Natural killer cell treated with Interleukin-12 subunit alpha and Interleukin-12 subunit beta and Interleukin-15 and Interleukin-18, amount 100 ng/mL, for 72 hours (primary cell): ENCODE data around the gene GOLGA6C. TPM values are rescaled to one million over a fixed set of nuclear protein-coding genes. Genes with fewer than 3 reads are reported as not detected.
A peak's percentile ranks its signal among the peaks of the same experiment; 100 is the strongest.
"Not testable (repeated sequence)": the region's sequence is repeated elsewhere in the genome, so short reads cannot be mapped to it uniquely, and the experiment has no call there.

ENCODE experiments used
- ATAC-seq, 2 donors: fragments of 150-1000 bp; cut with Tn5 transposase in 1 of 2; sonication (Bioruptor Pico), chemical (Tn5 transposase) in 1 of 2; 2 replicates each; pipeline ENCODE4 v1.10.0; 2021
- DNase-seq: peaks from one replicate; pipeline ENCODE4 v3.0.0; 2022; ENCODE audit warnings: low spot score
- H3K27ac Mint-ChIP-seq, 2 donors: 1 replicate in 1 of 2; 2 replicates in 1 of 2; pipeline ENCODE4 v1.8.0; 2022; ENCODE audit warnings: mixed read lengths in 2 of 2, mild to moderate bottlenecking in 1 of 2, moderate library complexity in 1 of 2
- H3K27me3 Mint-ChIP-seq, 2 donors: 1 replicate in 1 of 2; 2 replicates in 1 of 2; pipeline ENCODE4 v1.8.0; 2022; ENCODE audit warnings: mixed read lengths in 2 of 2
- H3K36me3 Mint-ChIP-seq: one replicate; pipeline ENCODE4 v1.8.0; 2022; ENCODE audit warnings: mixed read lengths
- H3K4me1 Mint-ChIP-seq, 2 donors: 1 replicate in 1 of 2; 2 replicates in 1 of 2; pipeline ENCODE4 v1.8.0; 2022; ENCODE audit warnings: low read depth in 2 of 2, mixed read lengths in 2 of 2, mild to moderate bottlenecking in 1 of 2
- H3K4me3 Mint-ChIP-seq: one replicate; pipeline ENCODE4 v1.8.0; 2022; ENCODE audit warnings: mixed read lengths
- H3K9me3 Mint-ChIP-seq: 2 replicates; pipeline ENCODE4 v1.8.0; 2022; ENCODE audit warnings: mixed read lengths
- total RNA-seq, 2 donors: library from RNA; stranded (reverse); gene quantifications; one replicate each; pipeline ENCODE4 v1.2.3, GENCODE V29; 2022

The GOLGA6C gene
- total RNA-seq, 2 donors from 2014 or later: 0.21 TPM; not detected in 1

GRCh38 chr15:75232252-75232813 is 25.8 kb upstream of the GOLGA6C start:
- Mint-ChIP-seq H3K4me1 (peaks cover 3 to 6% of the 10 kb centered on the region in 2 donors), H3K4me3 (no peak overlapping the region), H3K27me3 (peaks cover 5 to 22% of the 10 kb centered on the region in 2 donors), H3K27ac (no peak overlapping the region), H3K9me3 (no peaks in the 10 kb centered on the region), H3K36me3 (no peaks in the 10 kb centered on the region)
- peak; percentile 31 for DNase-seq
- ATAC-seq: no peak

- DNase-seq (peak; percentile 38), ATAC-seq (no peak)
- H3K27me3 Mint-ChIP-seq: peaks cover 5 to 22% of the 10 kb centered on the region in 2 donors
- no peak overlapping the region for H3K4me3 Mint-ChIP-seq
- H3K27ac Mint-ChIP-seq: no peak overlapping the region
- no peaks in the 10 kb centered on the region for H3K9me3 Mint-ChIP-seq
- H3K36me3 Mint-ChIP-seq: no peaks in the 10 kb centered on the region
- H3K4me1 Mint-ChIP-seq: peaks cover 3 to 6% of the 10 kb centered on the region in 2 donors
These were observed 25.2 kb upstream of the GOLGA6C start for GRCh38 chr15:75232826-75233503.

GRCh38 chr15:75233504-75234190 is 24.5 kb upstream of the GOLGA6C start:
- Mint-ChIP-seq H3K27ac (no peak overlapping the region), H3K4me1 (peaks cover 3 to 6% of the 10 kb centered on the region in 2 donors), H3K36me3 (no peaks in the 10 kb centered on the region), H3K27me3 (peaks cover 5 to 23% of the 10 kb centered on the region in 2 donors), H3K4me3 (no peak overlapping the region), H3K9me3 (no peaks in the 10 kb centered on the region)
- peak; percentile 34 for DNase-seq
- no peak for ATAC-seq

GRCh38 chr15:75234191-75234810 is 23.8 kb upstream of the GOLGA6C start:
- ATAC-seq (no peak), DNase-seq (no peak)
- Mint-ChIP-seq H3K9me3 (no peaks in the 10 kb centered on the region), H3K4me1 (peaks cover 3 to 6% of the 10 kb centered on the region in 2 donors), H3K36me3 (no peaks in the 10 kb centered on the region), H3K4me3 (no peak overlapping the region), H3K27ac (no peak overlapping the region), H3K27me3 (peaks cover 5 to 30% of the 10 kb centered on the region in 2 donors)

GRCh38 chr15:75235051-75235673 is 23.0 kb upstream of the GOLGA6C start:
- Mint-ChIP-seq H3K4me1 (peaks cover 3 to 6% of the 10 kb centered on the region in 2 donors), H3K36me3 (no peaks in the 10 kb centered on the region), H3K27me3 (peaks cover 5 to 32% of the 10 kb centered on the region in 2 donors), H3K9me3 (no peaks in the 10 kb centered on the region), H3K4me3 (no peak overlapping the region), H3K27ac (no peak overlapping the region)
- ATAC-seq: peak in 1 of 2 donors; percentile 45
- peak; percentile 39 for DNase-seq

GRCh38 chr15:75235760-75236729 is 22.1 kb upstream of the GOLGA6C start:
- Mint-ChIP-seq H3K4me1 (peaks cover 3 to 6% of the 10 kb centered on the region in 2 donors), H3K9me3 (no peaks in the 10 kb centered on the region), H3K4me3 (no peak overlapping the region), H3K27ac (no peak overlapping the region), H3K36me3 (no peaks in the 10 kb centered on the region), H3K27me3 (peaks cover 5 to 32% of the 10 kb centered on the region in 2 donors)
- no peak for ATAC-seq
- peak; percentile 57 for DNase-seq

- no peak overlapping the region for H3K4me3 Mint-ChIP-seq
- H3K36me3 Mint-ChIP-seq: no peaks in the 10 kb centered on the region
- H3K27ac Mint-ChIP-seq: no peak overlapping the region
- peaks cover 2 to 24% of the 10 kb centered on the region in 2 donors for H3K27me3 Mint-ChIP-seq
- H3K9me3 Mint-ChIP-seq: no peaks in the 10 kb centered on the region
- peak; percentile 46 for DNase-seq
- peaks cover 3 to 6% of the 10 kb centered on the region in 2 donors for H3K4me1 Mint-ChIP-seq
- no peak for ATAC-seq
These were observed 20.7 kb upstream of the GOLGA6C start for GRCh38 chr15:75237316-75237982.

- Mint-ChIP-seq H3K27me3 (peaks cover 0 to 18% of the 10 kb centered on the region in 2 donors), H3K36me3 (no peaks in the 10 kb centered on the region)
These were observed 20.0 kb upstream of the GOLGA6C start for GRCh38 chr15:75238150-75238549.

GRCh38 chr15:75245741-75246140 is 12.4 kb upstream of the GOLGA6C start:
- DNase-seq: not testable (repeated sequence)

More at GRCh38 chr15:75238150-75238549, 20.0 kb upstream of the GOLGA6C start:
- peaks cover 3 to 6% of the 10 kb centered on the region in 2 donors for H3K4me1 Mint-ChIP-seq
- ATAC-seq: no peak
- DNase-seq: peak; percentile 57
- H3K27ac Mint-ChIP-seq: no peak overlapping the region
- H3K4me3 Mint-ChIP-seq: no peak overlapping the region
- H3K9me3 Mint-ChIP-seq: no peaks in the 10 kb centered on the region

GRCh38 chr15:75248991-75249390 is 9.1 kb upstream of the GOLGA6C start:
- not testable (repeated sequence) for H3K27ac Mint-ChIP-seq, DNase-seq, H3K4me1 Mint-ChIP-seq, H3K36me3 Mint-ChIP-seq, H3K9me3 Mint-ChIP-seq, ATAC-seq, H3K4me3 Mint-ChIP-seq
- H3K27me3 Mint-ChIP-seq: peaks cover 7 to 15% of the 10 kb centered on the region in 2 donors

More at GRCh38 chr15:75245741-75246140, 12.4 kb upstream of the GOLGA6C start:
- not testable (repeated sequence) for H3K27ac Mint-ChIP-seq, H3K27me3 Mint-ChIP-seq, ATAC-seq, H3K9me3 Mint-ChIP-seq, H3K36me3 Mint-ChIP-seq, H3K4me3 Mint-ChIP-seq, H3K4me1 Mint-ChIP-seq

- no peaks in the 10 kb centered on the region for H3K9me3 Mint-ChIP-seq
- H3K4me1 Mint-ChIP-seq: no peaks in the 10 kb centered on the region
- DNase-seq (no peak), ATAC-seq (no peak)
- H3K27me3 Mint-ChIP-seq: peaks cover 7 to 15% of the 10 kb centered on the region in 2 donors
- H3K4me3 Mint-ChIP-seq: no peak overlapping the region
- no peak overlapping the region for H3K27ac Mint-ChIP-seq
- H3K36me3 Mint-ChIP-seq: no peaks in the 10 kb centered on the region
These were observed 8.4 kb upstream of the GOLGA6C start for GRCh38 chr15:75249726-75250125.

GRCh38 chr15:75251343-75251742 is 6.8 kb upstream of the GOLGA6C start:
- H3K36me3 Mint-ChIP-seq, H3K9me3 Mint-ChIP-seq, DNase-seq, H3K4me1 Mint-ChIP-seq, H3K4me3 Mint-ChIP-seq, H3K27ac Mint-ChIP-seq, ATAC-seq: not testable (repeated sequence)
- peaks cover under 1 to 15% of the 10 kb centered on the region in 2 donors for H3K27me3 Mint-ChIP-seq
